HepG2 (cell line): Measurements from ENCODE around the gene ATP9A. TPM values are rescaled to one million over a fixed set of nuclear protein-coding genes. Genes with fewer than 3 reads are reported as not detected.

Source experiments
- ATF7-NPFF ChIP-seq: sonication (generic); formaldehyde crosslinking; IDR thresholded peaks from 2 replicates; pipeline ENCODE4 v1.8.1; 2023; ENCODE audit warnings: mild to moderate bottlenecking, low read depth, missing genetic modification reagents, moderate library complexity
- DMAP1 ChIP-seq: IDR thresholded peaks from 2 replicates; pipeline ENCODE4 v1.6.1; 2016
- ELF4 ChIP-seq: sonication (generic); formaldehyde crosslinking; IDR thresholded peaks from 2 replicates; pipeline ENCODE4 v1.5.0; 2020; ENCODE audit warnings: missing genetic modification reagents, mild to moderate bottlenecking, moderate library complexity, borderline replicate concordance
- HMG20A ChIP-seq: IDR thresholded peaks from 2 replicates; pipeline ENCODE4 v1.6.1; 2016; ENCODE audit warnings: borderline replicate concordance
- HNF4A ChIP-seq: sonication (generic); formaldehyde crosslinking; IDR thresholded peaks from 2 replicates; pipeline ENCODE4 v1.4.0; 2020; ENCODE audit warnings: missing genetic modification reagents
- NR2F2 ChIP-seq: IDR thresholded peaks from 2 replicates; pipeline ENCODE4 v1.6.1; 2012; ENCODE audit warnings: low read depth, inconsistent platforms, borderline replicate concordance
- NR2F6 ChIP-seq, 2 experiments: IDR thresholded peaks; 2 replicates each; pipeline ENCODE4 v1.6.1; 2016; ENCODE audit warnings: antibody characterized with exemption in 1 of 2, mild to moderate bottlenecking in 1 of 2
- POGZ ChIP-seq: sonication (generic); formaldehyde crosslinking; IDR thresholded peaks from 2 replicates; pipeline ENCODE4 v1.4.0; 2020; ENCODE audit warnings: mild to moderate bottlenecking, missing genetic modification reagents
- PRPF4 ChIP-seq: fragments of 200-400 bp; formaldehyde crosslinking; IDR thresholded peaks from 2 replicates; pipeline ENCODE4 v1.6.1; 2016; ENCODE audit warnings: low read length, low read depth; ENCODE audit not compliant: poor library complexity, severe bottlenecking
- RARG ChIP-seq: sonication (generic); formaldehyde crosslinking; IDR thresholded peaks from 2 replicates; pipeline ENCODE4 v1.4.0; 2020; ENCODE audit warnings: low read depth, mild to moderate bottlenecking, missing genetic modification reagents
- REXO4 ChIP-seq: sonication (generic); formaldehyde crosslinking; IDR thresholded peaks from 2 replicates; pipeline ENCODE4 v1.8.0; 2022; ENCODE audit warnings: missing genetic modification reagents, mild to moderate bottlenecking, borderline replicate concordance
- ZMYM4 ChIP-seq: sonication (generic); formaldehyde crosslinking; IDR thresholded peaks from 2 replicates; pipeline ENCODE4 v1.8.1; 2023; ENCODE audit warnings: mild to moderate bottlenecking, missing genetic modification reagents
- ZNF225 ChIP-seq: sonication (generic); formaldehyde crosslinking; IDR thresholded peaks from 2 replicates; pipeline ENCODE4 v1.4.0; 2020; ENCODE audit warnings: mild to moderate bottlenecking, missing genetic modification reagents
- ZNF460 ChIP-seq: sonication (generic); formaldehyde crosslinking; IDR thresholded peaks from 2 replicates; pipeline ENCODE4 v1.5.1; 2020; ENCODE audit warnings: missing genetic modification reagents, mild to moderate bottlenecking, borderline replicate concordance
- ZNF550 ChIP-seq: sonication (generic); formaldehyde crosslinking; IDR thresholded peaks from 2 replicates; pipeline ENCODE4 v1.4.0; 2020; ENCODE audit warnings: mild to moderate bottlenecking, missing genetic modification reagents, borderline replicate concordance
- ZNF614 ChIP-seq: IDR thresholded peaks from 2 replicates; pipeline ENCODE4 v1.6.1; 2018; ENCODE audit warnings: missing biosample characterization, missing genetic modification reagents, inconsistent platforms, borderline replicate concordance
- ZZZ3 ChIP-seq: sonication (generic); formaldehyde crosslinking; IDR thresholded peaks from 2 replicates; pipeline ENCODE4 v1.4.0; 2020; ENCODE audit warnings: missing genetic modification reagents, mild to moderate bottlenecking, borderline replicate concordance
- polyA plus RNA-seq, 8 experiments: library from polyadenylated mRNA; depleted of rRNA in 3 of 8; stranded (reverse) in 7 of 8; unstranded in 1 of 8; fragments of >200 nt; fragmentation: Illumina TruSeq in 4 of 8; extraction: Trizol in 4 of 8; gene quantifications; 2 replicates each; pipeline versions ENCODE4 v1.2.1 to v1.2.3, GENCODE V29; 2011 to 2016; ENCODE audit warnings: low read depth in 4 of 8, missing spikeins in 1 of 8, mixed read lengths in 1 of 8; ENCODE audit not compliant: insufficient read depth in 1 of 8
- total RNA-seq, 5 experiments: library from RNA; depleted of rRNA; stranded (reverse); fragments of >200 nt; fragmentation: Illumina TruSeq; extraction: Trizol; gene quantifications; 2 replicates each; pipeline ENCODE4 v1.2.3, GENCODE V29; 2016; ENCODE audit warnings: low read depth in 1 of 5
- TF ChIP-seq, protein P1 (sequence below): sonication (generic); formaldehyde crosslinking; IDR thresholded peaks from 2 replicates; pipeline ENCODE4 v1.8.1; 2023; ENCODE audit warnings: mild to moderate bottlenecking, moderate library complexity, missing genetic modification reagents
- TF ChIP-seq, protein P2 (sequence below): sonication (generic); formaldehyde crosslinking; IDR thresholded peaks from 2 replicates; pipeline ENCODE4 v1.4.0; 2020; ENCODE audit warnings: missing genetic modification reagents
- TF ChIP-seq, protein P3 (sequence below): sonication (generic); formaldehyde crosslinking; IDR thresholded peaks from 2 replicates; pipeline ENCODE4 v1.4.0; 2020; ENCODE audit warnings: mild to moderate bottlenecking, missing genetic modification reagents
- TF ChIP-seq, protein P4 (sequence below): IDR thresholded peaks from 2 replicates; pipeline ENCODE4 v1.6.1; 2016; ENCODE audit warnings: low read depth

ATP9A gene
- total and polyA plus RNA-seq, 2 of the 13 experiments (the other 11 are each of a cell fraction or from before 2014, with no cell fraction given): 11.8 to 18.5 TPM

DNA sequence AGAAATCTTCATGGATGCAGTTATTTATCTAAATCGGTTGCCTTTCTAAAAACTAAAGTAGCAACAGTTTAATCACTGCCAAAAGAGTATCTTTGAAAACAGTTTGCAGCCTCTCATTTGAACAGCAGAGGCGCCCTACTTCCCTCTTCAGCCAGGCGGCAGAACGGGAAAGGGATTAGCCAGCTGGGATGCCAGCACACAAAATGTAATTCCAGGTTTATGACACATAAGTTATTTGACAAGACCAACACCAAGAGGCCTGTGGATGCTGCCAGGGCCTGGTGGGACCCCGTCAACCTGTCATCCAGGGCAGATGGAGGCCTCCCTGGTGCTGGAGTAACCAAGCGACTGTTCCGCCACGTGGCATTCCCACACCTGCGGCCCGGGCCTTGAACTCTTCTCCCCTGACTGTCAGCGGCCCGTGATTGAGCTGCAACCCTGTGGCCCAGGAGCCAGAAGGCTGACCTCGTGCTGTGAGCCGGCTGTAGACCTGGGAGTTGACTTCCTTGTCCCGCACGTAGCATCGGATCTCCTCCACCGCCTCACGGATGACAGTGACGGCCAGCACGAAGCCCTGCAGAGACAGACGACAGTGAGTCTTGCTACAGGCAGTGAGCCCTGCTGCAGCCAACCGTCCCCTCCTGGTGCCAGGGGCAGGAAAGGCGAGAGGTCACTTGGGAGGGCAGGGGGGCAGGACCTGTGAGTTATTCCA, 55.5 kb downstream of the ATP9A start (continued):
- peak; percentile 52 for TF ChIP-seq POGZ
- peak; percentile 66; the same call in 1 of the 2 replicates for TF ChIP-seq ZNF614
- TF ChIP-seq REXO4 (CRISPR knock-in tag): no peak
- no peak for TF ChIP-seq ATF7-NPFF
- TF ChIP-seq, protein P1, sequence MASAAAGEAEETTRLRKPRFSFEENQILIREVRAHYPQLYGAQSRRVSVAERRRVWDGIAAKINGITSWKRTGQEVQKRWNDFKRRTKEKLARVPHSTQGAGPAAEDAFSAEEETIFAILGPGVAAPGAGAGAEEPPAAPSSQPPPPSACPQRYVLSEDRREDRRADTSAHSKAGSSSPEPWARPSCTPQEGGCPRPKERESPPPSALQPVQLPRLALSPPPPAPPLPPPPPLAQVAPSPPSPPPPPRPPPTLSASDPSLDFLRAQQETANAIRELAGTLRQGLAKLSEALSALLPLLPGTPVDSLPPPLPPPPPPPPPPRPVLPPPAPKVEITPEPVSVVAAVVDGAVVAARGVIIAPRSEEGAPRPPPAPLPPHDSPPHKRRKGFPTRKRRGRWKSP: no peak
- TF ChIP-seq ZMYM4 (CRISPR knock-in tag): peak; percentile 53; the same call in 1 of the 2 replicates
- TF ChIP-seq, protein P2, sequence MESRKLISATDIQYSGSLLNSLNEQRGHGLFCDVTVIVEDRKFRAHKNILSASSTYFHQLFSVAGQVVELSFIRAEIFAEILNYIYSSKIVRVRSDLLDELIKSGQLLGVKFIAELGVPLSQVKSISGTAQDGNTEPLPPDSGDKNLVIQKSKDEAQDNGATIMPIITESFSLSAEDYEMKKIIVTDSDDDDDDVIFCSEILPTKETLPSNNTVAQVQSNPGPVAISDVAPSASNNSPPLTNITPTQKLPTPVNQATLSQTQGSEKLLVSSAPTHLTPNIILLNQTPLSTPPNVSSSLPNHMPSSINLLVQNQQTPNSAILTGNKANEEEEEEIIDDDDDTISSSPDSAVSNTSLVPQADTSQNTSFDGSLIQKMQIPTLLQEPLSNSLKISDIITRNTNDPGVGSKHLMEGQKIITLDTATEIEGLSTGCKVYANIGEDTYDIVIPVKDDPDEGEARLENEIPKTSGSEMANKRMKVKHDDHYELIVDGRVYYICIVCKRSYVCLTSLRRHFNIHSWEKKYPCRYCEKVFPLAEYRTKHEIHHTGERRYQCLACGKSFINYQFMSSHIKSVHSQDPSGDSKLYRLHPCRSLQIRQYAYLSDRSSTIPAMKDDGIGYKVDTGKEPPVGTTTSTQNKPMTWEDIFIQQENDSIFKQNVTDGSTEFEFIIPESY: peak; percentile 95
- peak; percentile 73 for TF ChIP-seq ZNF550 (CRISPR knock-in tag)
- no peak for TF ChIP-seq RARG (CRISPR knock-in tag)
- peak; percentile 54 for TF ChIP-seq PRPF4
- 0 out of 2 replicates have a peak, but pooled peaks have one; percentile 21 for TF ChIP-seq HNF4A
- 0 out of 2 replicates have a peak, but pooled peaks have one; percentile 23 for TF ChIP-seq DMAP1
- TF ChIP-seq ZNF225: peak; percentile 56; the same call in 1 of the 2 replicates
- TF ChIP-seq NR2F6 (IDR thresholded peaks at IDR 0.05): peak; percentile 22; the same call in 1 of the 2 replicates
- TF ChIP-seq NR2F6 (CRISPR knock-in tag; IDR thresholded peaks at IDR 0.05): 0 out of 2 replicates have a peak, but pooled peaks have one; percentile 4
- TF ChIP-seq, protein P3, sequence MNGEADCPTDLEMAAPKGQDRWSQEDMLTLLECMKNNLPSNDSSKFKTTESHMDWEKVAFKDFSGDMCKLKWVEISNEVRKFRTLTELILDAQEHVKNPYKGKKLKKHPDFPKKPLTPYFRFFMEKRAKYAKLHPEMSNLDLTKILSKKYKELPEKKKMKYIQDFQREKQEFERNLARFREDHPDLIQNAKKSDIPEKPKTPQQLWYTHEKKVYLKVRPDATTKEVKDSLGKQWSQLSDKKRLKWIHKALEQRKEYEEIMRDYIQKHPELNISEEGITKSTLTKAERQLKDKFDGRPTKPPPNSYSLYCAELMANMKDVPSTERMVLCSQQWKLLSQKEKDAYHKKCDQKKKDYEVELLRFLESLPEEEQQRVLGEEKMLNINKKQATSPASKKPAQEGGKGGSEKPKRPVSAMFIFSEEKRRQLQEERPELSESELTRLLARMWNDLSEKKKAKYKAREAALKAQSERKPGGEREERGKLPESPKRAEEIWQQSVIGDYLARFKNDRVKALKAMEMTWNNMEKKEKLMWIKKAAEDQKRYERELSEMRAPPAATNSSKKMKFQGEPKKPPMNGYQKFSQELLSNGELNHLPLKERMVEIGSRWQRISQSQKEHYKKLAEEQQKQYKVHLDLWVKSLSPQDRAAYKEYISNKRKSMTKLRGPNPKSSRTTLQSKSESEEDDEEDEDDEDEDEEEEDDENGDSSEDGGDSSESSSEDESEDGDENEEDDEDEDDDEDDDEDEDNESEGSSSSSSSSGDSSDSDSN: no peak
- TF ChIP-seq NR2F2: peak; percentile 43; the same call in 1 of the 2 replicates
- no peak for TF ChIP-seq ZNF460 (CRISPR knock-in tag)
- 0 out of 2 replicates have a peak, but pooled peaks have one; percentile 22 for TF ChIP-seq ZZZ3 (CRISPR knock-in tag)
- TF ChIP-seq, protein P4, sequence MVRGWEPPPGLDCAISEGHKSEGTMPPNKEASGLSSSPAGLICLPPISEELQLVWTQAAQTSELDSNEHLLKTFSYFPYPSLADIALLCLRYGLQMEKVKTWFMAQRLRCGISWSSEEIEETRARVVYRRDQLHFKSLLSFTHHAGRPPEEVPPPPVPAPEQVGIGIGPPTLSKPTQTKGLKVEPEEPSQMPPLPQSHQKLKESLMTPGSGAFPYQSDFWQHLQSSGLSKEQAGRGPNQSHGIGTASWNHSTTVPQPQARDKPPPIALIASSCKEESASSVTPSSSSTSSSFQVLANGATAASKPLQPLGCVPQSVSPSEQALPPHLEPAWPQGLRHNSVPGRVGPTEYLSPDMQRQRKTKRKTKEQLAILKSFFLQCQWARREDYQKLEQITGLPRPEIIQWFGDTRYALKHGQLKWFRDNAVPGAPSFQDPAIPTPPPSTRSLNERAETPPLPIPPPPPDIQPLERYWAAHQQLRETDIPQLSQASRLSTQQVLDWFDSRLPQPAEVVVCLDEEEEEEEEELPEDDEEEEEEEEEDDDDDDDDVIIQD (CRISPR knock-in tag): peak; percentile 40; the same call in 1 of the 2 replicates
- no peak; the same call in 1 of the 2 replicates for TF ChIP-seq HMG20A (CRISPR knock-in tag)
- no peak for TF ChIP-seq ELF4 (CRISPR knock-in tag)
